Bronchial epithelial cell (primary cell): ENCODE results near the gene ADAMTSL3. TPM values are rescaled to one million over a fixed set of nuclear protein-coding genes. Genes with fewer than 3 reads are reported as not detected.
A peak's percentile ranks its signal among the peaks of the same experiment; 100 is the strongest.
"Not testable (repeated sequence)": the region's sequence is repeated elsewhere in the genome, so short reads cannot be mapped to it uniquely, and the experiment has no call there.

Experiments
- DNase-seq: peaks from one replicate; pipeline ENCODE4 v3.0.0-alpha.2; 2010; ENCODE audit warnings: low read depth
- FAIRE-seq: peaks from 2 replicates; lab custom pipeline; 2011; peaks lifted over from hg19 to GRCh38; lab: Jason Lieb, UNC
- H3K27me3 ChIP-seq: 2 replicates; pipeline ENCODE4 v1.5.1; 2011; ENCODE audit warnings: low read length; ENCODE audit not compliant: control insufficient read depth, insufficient read depth
- H3K36me3 ChIP-seq: 2 replicates; pipeline ENCODE4 v1.5.1; 2011; ENCODE audit warnings: low read length; ENCODE audit not compliant: control insufficient read depth, insufficient read depth
- H3K4me3 ChIP-seq: 2 replicates; pipeline ENCODE4 v1.5.1; 2011; ENCODE audit warnings: mild to moderate bottlenecking, low read depth, low read length, control low read depth
- total RNA-seq: library from RNA; depleted of rRNA; stranded (reverse); fragments of >200 nt; gene quantifications from 2 replicates; pipeline ENCODE4 v1.2.1, GENCODE V29; 2014
- TF ChIP-seq, protein P1 (sequence below): IDR thresholded peaks from 2 replicates; pipeline ENCODE4 v1.5.1; 2011; ENCODE audit warnings: mild to moderate bottlenecking, moderate library complexity, low read length, control low read depth, inconsistent platforms; ENCODE audit not compliant: insufficient read depth, severe bottlenecking

ADAMTSL3 gene
- total RNA-seq, 1 donor from 2014 or later: 0.79 TPM

DNA sequence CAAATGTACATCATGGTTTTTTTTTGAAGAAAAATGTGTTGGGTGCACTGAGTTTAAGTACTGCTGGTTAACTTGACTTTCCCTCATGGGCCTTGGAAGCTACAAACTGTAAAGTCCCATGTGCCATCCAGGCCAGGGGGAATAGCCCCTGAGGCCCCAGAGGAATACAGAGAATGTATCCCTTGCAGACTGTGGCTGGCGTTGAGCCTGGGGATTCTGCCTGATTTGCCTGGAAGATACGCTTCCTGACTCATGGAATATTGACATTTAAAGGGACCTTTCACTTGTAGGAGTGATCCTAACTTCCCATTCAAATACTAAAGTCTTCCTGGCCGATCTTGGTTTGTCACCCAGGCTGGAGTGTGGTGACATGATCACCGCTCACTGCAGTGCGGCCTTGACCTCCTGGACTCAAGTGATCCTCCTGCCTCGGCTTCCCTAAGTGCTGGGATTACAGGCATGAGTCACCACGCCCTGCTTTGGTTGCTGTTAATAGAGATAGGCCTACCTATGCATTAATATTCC is 42.0 kb downstream of the ADAMTSL3 start:
- no peak for FAIRE-seq
- H3K4me3 ChIP-seq: no peak overlapping the region
- TF ChIP-seq, protein P1, sequence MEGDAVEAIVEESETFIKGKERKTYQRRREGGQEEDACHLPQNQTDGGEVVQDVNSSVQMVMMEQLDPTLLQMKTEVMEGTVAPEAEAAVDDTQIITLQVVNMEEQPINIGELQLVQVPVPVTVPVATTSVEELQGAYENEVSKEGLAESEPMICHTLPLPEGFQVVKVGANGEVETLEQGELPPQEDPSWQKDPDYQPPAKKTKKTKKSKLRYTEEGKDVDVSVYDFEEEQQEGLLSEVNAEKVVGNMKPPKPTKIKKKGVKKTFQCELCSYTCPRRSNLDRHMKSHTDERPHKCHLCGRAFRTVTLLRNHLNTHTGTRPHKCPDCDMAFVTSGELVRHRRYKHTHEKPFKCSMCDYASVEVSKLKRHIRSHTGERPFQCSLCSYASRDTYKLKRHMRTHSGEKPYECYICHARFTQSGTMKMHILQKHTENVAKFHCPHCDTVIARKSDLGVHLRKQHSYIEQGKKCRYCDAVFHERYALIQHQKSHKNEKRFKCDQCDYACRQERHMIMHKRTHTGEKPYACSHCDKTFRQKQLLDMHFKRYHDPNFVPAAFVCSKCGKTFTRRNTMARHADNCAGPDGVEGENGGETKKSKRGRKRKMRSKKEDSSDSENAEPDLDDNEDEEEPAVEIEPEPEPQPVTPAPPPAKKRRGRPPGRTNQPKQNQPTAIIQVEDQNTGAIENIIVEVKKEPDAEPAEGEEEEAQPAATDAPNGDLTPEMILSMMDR: no peak

GRCh38 chr15:83697716-83698115 is 43.8 kb downstream of the ADAMTSL3 start:
- no peak for DNase-seq
- Histone ChIP-seq H3K4me3 (no peak overlapping the region), H3K27me3 (no peaks in the 10 kb centered on the region), H3K36me3 (no peaks in the 10 kb centered on the region)
- TF ChIP-seq, protein P1: no peak
- FAIRE-seq: no peak

More for the DNA sequence above, 42.0 kb downstream of the ADAMTSL3 start:
- DNase-seq: no peak
- H3K36me3 ChIP-seq: no peaks in the 10 kb centered on the region
- H3K27me3 ChIP-seq: no peaks in the 10 kb centered on the region

DNA sequence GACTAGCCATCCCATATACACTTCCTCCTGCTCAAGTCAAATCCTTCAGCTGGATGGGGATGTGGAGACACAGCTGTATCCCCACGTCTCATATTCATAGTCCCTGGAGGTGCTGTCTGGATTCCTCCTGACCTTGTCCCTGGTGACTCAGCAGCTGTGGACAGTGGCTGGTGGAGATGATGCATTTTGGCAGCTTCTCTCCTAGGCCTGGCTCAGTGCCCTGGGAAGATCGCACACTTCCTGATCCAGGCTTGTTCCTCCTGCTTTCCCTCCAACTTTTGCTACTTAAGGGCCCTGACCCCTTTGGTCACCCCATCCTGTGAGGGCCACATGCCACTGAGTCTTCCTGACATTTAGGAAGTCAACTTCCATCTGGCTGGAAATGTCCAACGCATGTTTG is 44.4 kb downstream of the ADAMTSL3 start:
- H3K36me3 ChIP-seq: no peaks in the 10 kb centered on the region
- TF ChIP-seq, protein P1: no peak
- H3K4me3 ChIP-seq: no peak overlapping the region
- FAIRE-seq (no peak), DNase-seq (peak; percentile 42)
- no peaks in the 10 kb centered on the region for H3K27me3 ChIP-seq

- no peaks in the 10 kb centered on the region for H3K36me3 ChIP-seq
- no peaks in the 10 kb centered on the region for H3K27me3 ChIP-seq
- H3K4me3 ChIP-seq: no peak overlapping the region
- DNase-seq: no peak
- TF ChIP-seq, protein P1: no peak
- peak; percentile 58 for FAIRE-seq
Observed at GRCh38 chr15:83699028-83699427, 45.1 kb downstream of the ADAMTSL3 start.

DNA sequence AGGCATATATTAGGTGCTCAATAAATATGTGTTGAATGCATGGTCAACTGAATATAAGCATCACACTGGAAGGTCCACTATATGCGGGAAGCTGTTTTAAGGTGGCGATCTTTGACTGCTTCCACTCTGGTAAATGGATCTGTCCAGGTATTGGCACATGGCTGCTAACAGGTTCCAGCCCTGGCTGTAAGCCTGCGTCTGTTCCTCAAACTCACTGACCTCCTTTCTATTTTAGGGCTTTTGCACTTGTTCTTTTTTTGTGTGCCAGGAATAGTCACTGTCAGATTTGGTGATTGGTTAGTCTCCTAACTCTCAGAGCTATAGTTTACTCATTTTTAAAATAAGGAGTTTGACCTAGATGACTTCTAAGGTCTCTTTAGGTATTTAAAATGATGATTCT is 46.2 kb downstream of the ADAMTSL3 start:
- Histone ChIP-seq H3K4me3 (no peak overlapping the region), H3K27me3 (no peaks in the 10 kb centered on the region)
- TF ChIP-seq, protein P1: no peak

GRCh38 chr15:83702314-83702713 is 48.4 kb downstream of the ADAMTSL3 start:
- H3K27me3 ChIP-seq, FAIRE-seq, H3K36me3 ChIP-seq, H3K4me3 ChIP-seq, DNase-seq: not testable (repeated sequence)

More for the DNA sequence above, 46.2 kb downstream of the ADAMTSL3 start:
- no peak for DNase-seq
- FAIRE-seq: no peak
- no peaks in the 10 kb centered on the region for H3K36me3 ChIP-seq
